ENCODE measurements around the gene KLK3. TPM values are rescaled to one million over a fixed set of nuclear protein-coding genes. Genes with fewer than 3 reads are reported as not detected.
"Not testable (repeated sequence)": the region's sequence is repeated elsewhere in the genome, so short reads cannot be mapped to it uniquely, and the experiment has no call there.

Gene KLK3
- total RNA-seq, 1 experiment from 2014 or later, result not detected

DNA sequence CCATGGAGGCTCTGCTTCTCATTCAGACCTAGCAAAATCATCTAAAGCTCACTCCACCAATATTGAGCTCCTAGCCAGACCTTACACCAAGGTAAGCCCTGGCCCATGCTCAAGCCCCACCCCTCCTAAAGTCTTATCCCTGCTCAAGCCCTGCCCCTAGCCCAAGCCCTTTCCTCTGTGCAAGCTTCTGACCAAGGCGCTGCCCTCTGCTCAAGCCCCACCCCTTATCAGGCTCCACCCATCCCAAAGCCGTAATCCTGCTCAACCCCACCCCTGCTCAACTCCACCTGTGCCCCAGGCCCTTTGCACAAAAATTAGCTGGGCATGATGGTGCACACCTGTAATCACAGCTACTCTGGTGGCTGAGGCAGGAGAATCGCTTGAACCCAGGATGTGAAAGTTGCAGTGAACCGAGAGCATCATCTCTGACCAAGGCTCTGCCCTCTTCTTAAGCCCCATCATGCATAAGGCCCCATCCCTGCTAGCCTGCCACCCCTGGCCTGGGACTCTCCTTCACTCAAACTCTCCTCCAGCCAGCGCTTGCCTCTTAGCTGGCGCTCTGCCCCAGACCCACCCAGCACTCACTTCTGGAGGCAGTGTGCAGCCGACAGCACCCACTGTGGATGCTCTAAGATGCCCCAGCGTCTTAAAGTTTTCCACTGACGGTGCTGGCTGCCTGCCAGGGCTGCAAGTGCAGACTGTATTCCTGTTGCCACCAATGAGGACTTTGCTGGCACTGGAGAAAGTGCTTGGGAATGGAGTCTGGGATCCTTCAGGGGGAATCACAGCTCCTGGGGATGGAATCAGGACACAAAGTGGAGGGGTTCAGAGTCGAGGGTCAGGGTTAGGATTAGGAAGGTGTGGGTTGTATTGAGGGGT, 40.0 kb downstream of the KLK3 start:
- POLR2A ChIA-PET, result no interaction called here
- intact Hi-C loops (cut with micrococcal nuclease), result no loop called here

DNA sequence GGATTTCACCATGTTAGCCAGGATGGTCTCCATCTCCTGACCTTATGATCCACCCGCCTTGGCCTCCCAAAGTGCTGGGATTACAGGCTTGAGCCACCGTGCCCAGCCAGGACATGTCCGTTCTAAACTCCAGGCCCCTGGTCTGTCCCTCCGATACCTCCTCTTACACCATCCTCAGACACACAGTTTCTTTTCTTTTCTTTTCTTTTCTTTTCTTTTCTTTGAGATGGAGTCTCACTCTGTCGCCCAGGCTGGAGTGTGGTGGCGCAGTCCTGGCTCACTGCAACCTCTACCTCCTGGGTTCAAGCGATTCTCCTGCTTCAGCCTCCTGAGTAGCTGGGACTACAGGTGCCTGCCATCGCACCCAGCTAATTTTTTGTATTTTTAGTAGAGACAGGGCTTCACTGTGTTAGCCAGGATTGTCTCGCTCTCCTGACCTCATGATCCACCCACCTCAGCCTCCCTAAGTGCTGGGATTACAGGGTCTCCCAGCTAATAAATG, 41.4 kb downstream of the KLK3 start:
- H3K9me2 ChIP-seq (ENCODE audit: insufficient read depth); H3K36me3 ChIP-seq (ENCODE audit: control insufficient read depth in 1 of 2, insufficient read depth in 2 of 2, low read length in 2 of 2); DNase-seq (ENCODE audit: low read depth, low spot score); H3K79me2 ChIP-seq (ENCODE audit: insufficient read depth, low read length); ATAC-seq; H3K27me3 ChIP-seq (ENCODE audit: insufficient read depth, low read length); H3K4me2 ChIP-seq (ENCODE audit: low read length); H3K9me3 ChIP-seq (ENCODE audit: control insufficient read depth in 1 of 2, insufficient read depth in 1 of 2, low read depth in 1 of 2, low read length in 2 of 2); H3K9ac ChIP-seq (ENCODE audit: low read length); H3K4me3 ChIP-seq (replicated peaks in 1 of 2; ENCODE audit: low read depth in 1 of 2, low read length in 2 of 2); H2AFZ ChIP-seq (ENCODE audit: low read depth, low read length, poor library complexity, severe bottlenecking); H3K27ac ChIP-seq (ENCODE audit: low read depth, low read length); RAD21 ChIA-PET (ENCODE audit: low non-redundant PET in 1 of 2, low total read pairs in 2 of 2, uncharacterized antibody in 2 of 2, unreplicated experiment in 2 of 2); intact Hi-C loops (cut with micrococcal nuclease); H4K20me1 ChIP-seq (ENCODE audit: insufficient read depth): not testable (repeated sequence)
- H3K4me1 ChIP-seq (ENCODE audit: control insufficient read depth in 1 of 2, insufficient read depth in 2 of 2, low read length in 2 of 2), result peaks cover 4 to 15% of the 10 kb centered on the region in 2 experiments; a peak in 3 of 4 replicates
- TSS peak; percentile 97 for BruUV-seq (replicated peaks)
- POLR2A ChIA-PET, result interaction anchor here (1.1 kb wide), 2 partner anchors 53 to 92 kb away, joined by 3 to 4 read pairs; no protein-coding TSS in a partner anchor
- CTCF ChIA-PET, result interaction anchor here (0.7 to 1.2 kb wide), 2 partner anchors 13 to 121 kb away, joined by 3 to 5 read pairs; no protein-coding TSS in a partner anchor

More for the DNA sequence above, 40.0 kb downstream of the KLK3 start:
- ChIA-PET RAD21 (ENCODE audit: low non-redundant PET in 1 of 2, low total read pairs in 2 of 2, uncharacterized antibody in 2 of 2, unreplicated experiment in 2 of 2) (no interaction called here), CTCF (interaction anchor here (0.6 kb wide), 1 partner anchor 37 kb away, joined by 4 read pairs; no protein-coding TSS in a partner anchor)
- H3K4me1 ChIP-seq (ENCODE audit: control insufficient read depth in 1 of 2, insufficient read depth in 2 of 2, low read length in 2 of 2), result peaks cover 4 to 15% of the 10 kb centered on the region in 2 experiments; a peak in 3 of 4 replicates
- no peak overlapping the region for H2AFZ ChIP-seq (ENCODE audit: low read depth, low read length, poor library complexity, severe bottlenecking)
- no peaks in the 10 kb centered on the region for H4K20me1 ChIP-seq (ENCODE audit: insufficient read depth)
- H3K36me3 ChIP-seq (ENCODE audit: control insufficient read depth in 1 of 2, insufficient read depth in 2 of 2, low read length in 2 of 2), result no peaks in the 10 kb centered on the region
- no peak overlapping the region for H3K4me3 ChIP-seq (replicated peaks in 1 of 2; ENCODE audit: low read depth in 1 of 2, low read length in 2 of 2)
- TF ChIP-seq TCF7L2 (IDR thresholded peaks at IDR 0.05; ENCODE audit: borderline replicate concordance, extremely low read depth, insufficient read depth, insufficient read length) (no peak), ZFX (IDR thresholded peaks at IDR 0.05) (no peak), SIN3A (IDR thresholded peaks at IDR 0.05; ENCODE audit: low read depth) (no peak), CBX3 (IDR thresholded peaks at IDR 0.05; ENCODE audit: low read depth) (no peak), ZNF274 (IDR thresholded peaks at IDR 0.05; ENCODE audit: low read depth, low read length) (no peak), EZH2phosphoT487 (IDR thresholded peaks at IDR 0.05; ENCODE audit: borderline replicate concordance) (no peak), YY1 (IDR thresholded peaks at IDR 0.05; ENCODE audit: extremely low read depth, insufficient replicate concordance, low read depth, low read length) (no peak), EZH2 (IDR thresholded peaks at IDR 0.05) (no peak), SRF (IDR thresholded peaks at IDR 0.05; ENCODE audit: low read depth) (no peak), POLR2A (IDR thresholded peaks at IDR 0.05; ENCODE audit: borderline replicate concordance, extremely low read depth, insufficient read depth, insufficient read length) (no peak)
- TF ChIP-seq, protein P1, sequence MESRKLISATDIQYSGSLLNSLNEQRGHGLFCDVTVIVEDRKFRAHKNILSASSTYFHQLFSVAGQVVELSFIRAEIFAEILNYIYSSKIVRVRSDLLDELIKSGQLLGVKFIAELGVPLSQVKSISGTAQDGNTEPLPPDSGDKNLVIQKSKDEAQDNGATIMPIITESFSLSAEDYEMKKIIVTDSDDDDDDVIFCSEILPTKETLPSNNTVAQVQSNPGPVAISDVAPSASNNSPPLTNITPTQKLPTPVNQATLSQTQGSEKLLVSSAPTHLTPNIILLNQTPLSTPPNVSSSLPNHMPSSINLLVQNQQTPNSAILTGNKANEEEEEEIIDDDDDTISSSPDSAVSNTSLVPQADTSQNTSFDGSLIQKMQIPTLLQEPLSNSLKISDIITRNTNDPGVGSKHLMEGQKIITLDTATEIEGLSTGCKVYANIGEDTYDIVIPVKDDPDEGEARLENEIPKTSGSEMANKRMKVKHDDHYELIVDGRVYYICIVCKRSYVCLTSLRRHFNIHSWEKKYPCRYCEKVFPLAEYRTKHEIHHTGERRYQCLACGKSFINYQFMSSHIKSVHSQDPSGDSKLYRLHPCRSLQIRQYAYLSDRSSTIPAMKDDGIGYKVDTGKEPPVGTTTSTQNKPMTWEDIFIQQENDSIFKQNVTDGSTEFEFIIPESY (IDR thresholded peaks at IDR 0.05; ENCODE audit: extremely low read depth, insufficient replicate concordance, low read length), result no peak
- TF ChIP-seq, protein P2, sequence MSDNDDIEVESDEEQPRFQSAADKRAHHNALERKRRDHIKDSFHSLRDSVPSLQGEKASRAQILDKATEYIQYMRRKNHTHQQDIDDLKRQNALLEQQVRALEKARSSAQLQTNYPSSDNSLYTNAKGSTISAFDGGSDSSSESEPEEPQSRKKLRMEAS (IDR thresholded peaks at IDR 0.05), result no peak
- DNase-seq (ENCODE audit: low read depth, low spot score) (no peak), ATAC-seq (peak; percentile 64; the same call in 1 of the 2 replicates)
- H3K27ac ChIP-seq (ENCODE audit: low read depth, low read length), result no peak overlapping the region
- no peaks in the 10 kb centered on the region for H3K9me2 ChIP-seq (ENCODE audit: insufficient read depth)
- H3K79me2 ChIP-seq (ENCODE audit: insufficient read depth, low read length), result no peaks in the 10 kb centered on the region
- H3K9me3 ChIP-seq (ENCODE audit: control insufficient read depth in 1 of 2, insufficient read depth in 1 of 2, low read depth in 1 of 2, low read length in 2 of 2), result no peaks in the 10 kb centered on the region
- no TSS peak for BruUV-seq (replicated peaks)
- no peak overlapping the region for H3K9ac ChIP-seq (ENCODE audit: low read length)
- no peaks in the 10 kb centered on the region; the same call in 1 of the 2 replicates for H3K27me3 ChIP-seq (ENCODE audit: insufficient read depth, low read length)
- H3K4me2 ChIP-seq (ENCODE audit: low read length), result no peak overlapping the region
